HEK293 (cell line): ENCODE measurements around the gene CLEC16A.

Experiments
- CTCF ChIA-PET: fragments of 350-600 bp; formaldehyde crosslinking; extraction: SDS; loops from one replicate; lab custom pipeline; 2021; ENCODE audit warnings: antibody characterized with exemption; lab: Yijun Ruan, JAX
- POLR2A ChIA-PET: fragments of 300-600 bp; formaldehyde crosslinking; extraction: SDS; loops from one replicate; lab custom pipeline; 2020; ENCODE audit warnings: antibody characterized with exemption, inconsistent platforms; lab: Yijun Ruan, JAX
- H3K27ac ChIP-seq: fragments of 200-500 bp; sonication (Bioruptor generic); 2 replicates; pipeline ENCODE4 v1.5.1; 2014; ENCODE audit warnings: low read depth, low read length, control low read depth, inconsistent platforms; ENCODE audit errors: extremely low read depth
- H3K36me3 ChIP-seq, 2 experiments: fragments of 200-500 bp in 1 of 2; sonication (Bioruptor generic) in 1 of 2; 1 replicate in 1 of 2; 2 replicates in 1 of 2; pipeline ENCODE4 v1.5.1; 2014 to 2017; ENCODE audit warnings: inconsistent platforms in 2 of 2, low read length in 2 of 2; ENCODE audit not compliant: control insufficient read depth in 2 of 2, insufficient read depth in 1 of 2
- H3K4me1 ChIP-seq: fragments of 200-500 bp; sonication (Bioruptor generic); 2 replicates; pipeline ENCODE4 v1.5.1; 2014; ENCODE audit warnings: mild to moderate bottlenecking, low read length, inconsistent platforms; ENCODE audit not compliant: control insufficient read depth, insufficient read depth
- H3K4me3 ChIP-seq: 2 replicates; pipeline ENCODE4 v1.5.1; 2011; ENCODE audit warnings: low read depth, mild to moderate bottlenecking, control low read depth, low read length, moderate library complexity
- H3K9me3 ChIP-seq: fragments of 200-500 bp; sonication (Bioruptor generic); 2 replicates; pipeline ENCODE4 v1.5.1; 2014; ENCODE audit warnings: low read depth, low read length, inconsistent platforms; ENCODE audit not compliant: control insufficient read depth, insufficient read depth
- EGR2 ChIP-seq: fragments of 450-650 bp; formaldehyde crosslinking; IDR thresholded peaks from 2 replicates; pipeline ENCODE4 v1.5.1; 2016; ENCODE audit warnings: low read depth, missing biosample characterization, missing genetic modification characterization
- HOXC10 ChIP-seq: sonication (generic); formaldehyde crosslinking; IDR thresholded peaks from 2 replicates; pipeline ENCODE4 v1.8.1; 2023; ENCODE audit warnings: mild to moderate bottlenecking, missing genetic modification reagents
- KLF16 ChIP-seq: fragments of 450-650 bp; formaldehyde crosslinking; IDR thresholded peaks from 2 replicates; pipeline ENCODE4 v1.5.1; 2017; ENCODE audit warnings: missing biosample characterization, missing genetic modification characterization
- MZF1 ChIP-seq: fragments of 450-650 bp; formaldehyde crosslinking; IDR thresholded peaks from 2 replicates; pipeline ENCODE4 v1.5.1; 2017; ENCODE audit warnings: missing biosample characterization, missing genetic modification characterization, borderline replicate concordance
- SCRT1 ChIP-seq: fragments of 450-650 bp; formaldehyde crosslinking; IDR thresholded peaks from 2 replicates; pipeline ENCODE4 v1.5.1; 2016; ENCODE audit warnings: missing biosample characterization, missing genetic modification characterization, borderline replicate concordance
- ZBTB48 ChIP-seq: fragments of 450-650 bp; formaldehyde crosslinking; IDR thresholded peaks from 2 replicates; pipeline ENCODE4 v1.5.1; 2016; ENCODE audit warnings: missing biosample characterization, missing genetic modification characterization
- ZNF133 ChIP-seq: fragments of 450-650 bp; formaldehyde crosslinking; IDR thresholded peaks from 2 replicates; pipeline ENCODE4 v1.5.1; 2016; ENCODE audit warnings: missing biosample characterization, missing genetic modification characterization
- ZNF155 ChIP-seq: fragments of 450-650 bp; formaldehyde crosslinking; IDR thresholded peaks from 2 replicates; pipeline ENCODE4 v1.5.1; 2016; ENCODE audit warnings: missing biosample characterization, missing genetic modification characterization
- ZNF239 ChIP-seq: fragments of 450-650 bp; formaldehyde crosslinking; IDR thresholded peaks from 2 replicates; pipeline ENCODE4 v1.5.1; 2016; ENCODE audit warnings: missing biosample characterization, missing genetic modification characterization
- ZNF747 ChIP-seq: fragments of 450-650 bp; formaldehyde crosslinking; IDR thresholded peaks from 2 replicates; pipeline ENCODE4 v1.5.1; 2016; ENCODE audit warnings: missing biosample characterization, missing genetic modification characterization
- ZNF792 ChIP-seq: fragments of 450-650 bp; formaldehyde crosslinking; IDR thresholded peaks from 2 replicates; pipeline ENCODE4 v1.5.1; 2016; ENCODE audit warnings: missing biosample characterization, missing genetic modification characterization
- ZXDB ChIP-seq: fragments of 450-650 bp; formaldehyde crosslinking; IDR thresholded peaks from 2 replicates; pipeline ENCODE4 v1.5.1; 2016; ENCODE audit warnings: missing biosample characterization, missing genetic modification characterization
- TF ChIP-seq, protein P1 (sequence below): fragments of 450-650 bp; formaldehyde crosslinking; IDR thresholded peaks from 2 replicates; pipeline ENCODE4 v1.5.1; 2016; ENCODE audit warnings: missing biosample characterization, missing genetic modification characterization
- TF ChIP-seq, protein P2 (sequence below): fragments of 450-650 bp; formaldehyde crosslinking; IDR thresholded peaks from 2 replicates; pipeline ENCODE4 v1.5.1; 2017; ENCODE audit warnings: missing biosample characterization, missing genetic modification characterization
- TF ChIP-seq, protein P3 (sequence below): fragments of 450-650 bp; formaldehyde crosslinking; IDR thresholded peaks from 2 replicates; pipeline ENCODE4 v1.5.1; 2016; ENCODE audit warnings: missing biosample characterization, missing genetic modification characterization
- TF ChIP-seq, protein P4 (sequence below): fragments of 450-650 bp; formaldehyde crosslinking; IDR thresholded peaks from 2 replicates; pipeline ENCODE4 v1.5.1; 2016; ENCODE audit warnings: missing biosample characterization, missing genetic modification characterization
- TF ChIP-seq, protein P5 (sequence below): fragments of 450-650 bp; formaldehyde crosslinking; IDR thresholded peaks from 2 replicates; pipeline ENCODE4 v1.5.1; 2016; ENCODE audit warnings: missing biosample characterization, missing genetic modification characterization
- TF ChIP-seq, protein P6 (sequence below): fragments of 450-650 bp; formaldehyde crosslinking; IDR thresholded peaks from 2 replicates; pipeline ENCODE4 v1.5.1; 2017; ENCODE audit warnings: missing biosample characterization, missing genetic modification characterization
- TF ChIP-seq, protein P7 (sequence below): fragments of 450-650 bp; IDR thresholded peaks from 2 replicates; pipeline ENCODE4 v1.5.1; 2018; ENCODE audit warnings: missing biosample characterization, mild to moderate bottlenecking, missing genetic modification characterization

The CLEC16A gene

DNA sequence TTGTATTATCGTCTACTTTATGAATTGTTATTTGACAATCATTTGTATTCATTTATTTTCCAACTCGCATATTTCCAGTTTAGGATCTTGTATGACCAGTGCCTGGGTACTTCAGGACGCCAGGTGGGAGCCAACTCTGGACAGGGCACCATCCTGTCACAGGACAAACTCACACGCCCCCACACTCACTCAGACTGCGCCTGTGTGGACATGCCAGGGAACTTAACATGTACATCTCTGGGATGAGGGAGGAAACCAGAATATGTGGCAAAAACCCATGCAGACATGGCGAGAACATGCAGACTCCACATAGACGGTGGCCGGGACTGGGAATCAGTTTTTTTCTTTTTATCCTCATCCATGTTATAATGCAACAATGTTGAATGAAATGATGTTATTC is 68.5 kb downstream of the CLEC16A start (continued):
- TF ChIP-seq, protein P1, sequence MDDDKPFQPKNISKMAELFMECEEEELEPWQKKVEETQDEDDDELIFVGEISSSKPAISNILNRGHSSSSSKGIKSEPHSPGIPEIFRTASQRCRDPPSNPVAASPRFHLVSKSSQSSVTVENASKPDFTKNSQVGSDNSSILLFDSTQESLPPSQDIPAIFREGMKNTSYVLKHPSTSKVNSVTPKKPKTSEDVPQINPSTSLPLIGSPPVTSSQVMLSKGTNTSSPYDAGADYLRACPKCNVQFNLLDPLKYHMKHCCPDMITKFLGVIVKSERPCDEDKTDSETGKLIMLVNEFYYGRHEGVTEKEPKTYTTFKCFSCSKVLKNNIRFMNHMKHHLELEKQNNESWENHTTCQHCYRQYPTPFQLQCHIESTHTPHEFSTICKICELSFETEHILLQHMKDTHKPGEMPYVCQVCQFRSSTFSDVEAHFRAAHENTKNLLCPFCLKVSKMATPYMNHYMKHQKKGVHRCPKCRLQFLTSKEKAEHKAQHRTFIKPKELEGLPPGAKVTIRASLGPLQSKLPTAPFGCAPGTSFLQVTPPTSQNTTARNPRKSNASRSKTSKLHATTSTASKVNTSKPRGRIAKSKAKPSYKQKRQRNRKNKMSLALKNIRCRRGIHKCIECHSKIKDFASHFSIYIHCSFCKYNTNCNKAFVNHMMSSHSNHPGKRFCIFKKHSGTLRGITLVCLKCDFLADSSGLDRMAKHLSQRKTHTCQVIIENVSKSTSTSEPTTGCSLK (tag by site-specific recombination), result no peak
- TF ChIP-seq HOXC10, result no peak

DNA sequence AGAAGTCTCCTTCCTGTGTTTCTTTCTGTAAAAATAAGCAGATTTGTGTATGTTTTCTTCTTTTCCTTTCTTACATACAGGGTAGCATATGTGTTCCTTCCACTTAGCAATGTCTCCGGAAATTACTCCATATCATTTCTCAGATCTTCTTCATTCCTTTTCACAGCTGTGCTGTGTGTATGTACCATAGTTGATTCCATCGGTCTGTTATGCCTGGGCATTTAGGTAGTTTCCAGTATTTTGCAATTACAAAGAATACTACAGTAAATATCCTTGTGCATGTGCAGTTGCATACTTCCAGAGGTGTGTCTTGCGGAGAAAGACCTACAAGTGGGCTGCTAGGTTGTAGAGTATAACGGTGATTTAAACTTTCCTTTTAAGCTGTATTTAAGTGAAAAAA is 69.8 kb downstream of the CLEC16A start:
- H3K4me1 ChIP-seq, result peaks cover 2% of the 10 kb centered on the region; the same call in 1 of the 2 replicates
- ChIA-PET CTCF (interaction anchor here (0.6 kb wide), 2 partner anchors 234 to 710 kb away, joined by 3 to 4 read pairs; no protein-coding TSS in a partner anchor), POLR2A (no interaction called here)
- no peak overlapping the region for H3K27ac ChIP-seq
- no peaks in the 10 kb centered on the region for H3K9me3 ChIP-seq
- TF ChIP-seq, protein P2, sequence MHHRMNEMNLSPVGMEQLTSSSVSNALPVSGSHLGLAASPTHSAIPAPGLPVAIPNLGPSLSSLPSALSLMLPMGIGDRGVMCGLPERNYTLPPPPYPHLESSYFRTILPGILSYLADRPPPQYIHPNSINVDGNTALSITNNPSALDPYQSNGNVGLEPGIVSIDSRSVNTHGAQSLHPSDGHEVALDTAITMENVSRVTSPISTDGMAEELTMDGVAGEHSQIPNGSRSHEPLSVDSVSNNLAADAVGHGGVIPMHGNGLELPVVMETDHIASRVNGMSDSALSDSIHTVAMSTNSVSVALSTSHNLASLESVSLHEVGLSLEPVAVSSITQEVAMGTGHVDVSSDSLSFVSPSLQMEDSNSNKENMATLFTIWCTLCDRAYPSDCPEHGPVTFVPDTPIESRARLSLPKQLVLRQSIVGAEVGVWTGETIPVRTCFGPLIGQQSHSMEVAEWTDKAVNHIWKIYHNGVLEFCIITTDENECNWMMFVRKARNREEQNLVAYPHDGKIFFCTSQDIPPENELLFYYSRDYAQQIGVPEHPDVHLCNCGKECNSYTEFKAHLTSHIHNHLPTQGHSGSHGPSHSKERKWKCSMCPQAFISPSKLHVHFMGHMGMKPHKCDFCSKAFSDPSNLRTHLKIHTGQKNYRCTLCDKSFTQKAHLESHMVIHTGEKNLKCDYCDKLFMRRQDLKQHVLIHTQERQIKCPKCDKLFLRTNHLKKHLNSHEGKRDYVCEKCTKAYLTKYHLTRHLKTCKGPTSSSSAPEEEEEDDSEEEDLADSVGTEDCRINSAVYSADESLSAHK (tag by site-specific recombination), result no peak
- no peak for TF ChIP-seq ZBTB48 (tag by site-specific recombination)
- TF ChIP-seq, protein P3, sequence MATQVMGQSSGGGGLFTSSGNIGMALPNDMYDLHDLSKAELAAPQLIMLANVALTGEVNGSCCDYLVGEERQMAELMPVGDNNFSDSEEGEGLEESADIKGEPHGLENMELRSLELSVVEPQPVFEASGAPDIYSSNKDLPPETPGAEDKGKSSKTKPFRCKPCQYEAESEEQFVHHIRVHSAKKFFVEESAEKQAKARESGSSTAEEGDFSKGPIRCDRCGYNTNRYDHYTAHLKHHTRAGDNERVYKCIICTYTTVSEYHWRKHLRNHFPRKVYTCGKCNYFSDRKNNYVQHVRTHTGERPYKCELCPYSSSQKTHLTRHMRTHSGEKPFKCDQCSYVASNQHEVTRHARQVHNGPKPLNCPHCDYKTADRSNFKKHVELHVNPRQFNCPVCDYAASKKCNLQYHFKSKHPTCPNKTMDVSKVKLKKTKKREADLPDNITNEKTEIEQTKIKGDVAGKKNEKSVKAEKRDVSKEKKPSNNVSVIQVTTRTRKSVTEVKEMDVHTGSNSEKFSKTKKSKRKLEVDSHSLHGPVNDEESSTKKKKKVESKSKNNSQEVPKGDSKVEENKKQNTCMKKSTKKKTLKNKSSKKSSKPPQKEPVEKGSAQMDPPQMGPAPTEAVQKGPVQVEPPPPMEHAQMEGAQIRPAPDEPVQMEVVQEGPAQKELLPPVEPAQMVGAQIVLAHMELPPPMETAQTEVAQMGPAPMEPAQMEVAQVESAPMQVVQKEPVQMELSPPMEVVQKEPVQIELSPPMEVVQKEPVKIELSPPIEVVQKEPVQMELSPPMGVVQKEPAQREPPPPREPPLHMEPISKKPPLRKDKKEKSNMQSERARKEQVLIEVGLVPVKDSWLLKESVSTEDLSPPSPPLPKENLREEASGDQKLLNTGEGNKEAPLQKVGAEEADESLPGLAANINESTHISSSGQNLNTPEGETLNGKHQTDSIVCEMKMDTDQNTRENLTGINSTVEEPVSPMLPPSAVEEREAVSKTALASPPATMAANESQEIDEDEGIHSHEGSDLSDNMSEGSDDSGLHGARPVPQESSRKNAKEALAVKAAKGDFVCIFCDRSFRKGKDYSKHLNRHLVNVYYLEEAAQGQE (tag by site-specific recombination), result no peak
- no peak for TF ChIP-seq ZNF747 (tag by site-specific recombination)
- no peak for TF ChIP-seq EGR2 (tag by site-specific recombination)
- TF ChIP-seq ZXDB (tag by site-specific recombination), result no peak
- no peak for TF ChIP-seq ZNF133
- TF ChIP-seq ZNF239 (tag by site-specific recombination), result no peak
- TF ChIP-seq, protein P4, sequence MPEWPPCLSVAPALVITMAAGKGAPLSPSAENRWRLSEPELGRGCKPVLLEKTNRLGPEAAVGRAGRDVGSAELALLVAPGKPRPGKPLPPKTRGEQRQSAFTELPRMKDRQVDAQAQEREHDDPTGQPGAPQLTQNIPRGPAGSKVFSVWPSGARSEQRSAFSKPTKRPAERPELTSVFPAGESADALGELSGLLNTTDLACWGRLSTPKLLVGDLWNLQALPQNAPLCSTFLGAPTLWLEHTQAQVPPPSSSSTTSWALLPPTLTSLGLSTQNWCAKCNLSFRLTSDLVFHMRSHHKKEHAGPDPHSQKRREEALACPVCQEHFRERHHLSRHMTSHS (tag by site-specific recombination), result no peak
- TF ChIP-seq, protein P1 (tag by site-specific recombination), result no peak
- TF ChIP-seq, protein P5, sequence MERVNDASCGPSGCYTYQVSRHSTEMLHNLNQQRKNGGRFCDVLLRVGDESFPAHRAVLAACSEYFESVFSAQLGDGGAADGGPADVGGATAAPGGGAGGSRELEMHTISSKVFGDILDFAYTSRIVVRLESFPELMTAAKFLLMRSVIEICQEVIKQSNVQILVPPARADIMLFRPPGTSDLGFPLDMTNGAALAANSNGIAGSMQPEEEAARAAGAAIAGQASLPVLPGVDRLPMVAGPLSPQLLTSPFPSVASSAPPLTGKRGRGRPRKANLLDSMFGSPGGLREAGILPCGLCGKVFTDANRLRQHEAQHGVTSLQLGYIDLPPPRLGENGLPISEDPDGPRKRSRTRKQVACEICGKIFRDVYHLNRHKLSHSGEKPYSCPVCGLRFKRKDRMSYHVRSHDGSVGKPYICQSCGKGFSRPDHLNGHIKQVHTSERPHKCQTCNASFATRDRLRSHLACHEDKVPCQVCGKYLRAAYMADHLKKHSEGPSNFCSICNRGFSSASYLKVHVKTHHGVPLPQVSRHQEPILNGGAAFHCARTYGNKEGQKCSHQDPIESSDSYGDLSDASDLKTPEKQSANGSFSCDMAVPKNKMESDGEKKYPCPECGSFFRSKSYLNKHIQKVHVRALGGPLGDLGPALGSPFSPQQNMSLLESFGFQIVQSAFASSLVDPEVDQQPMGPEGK, result no peak
- TF ChIP-seq KLF16 (tag by site-specific recombination), result no peak
- TF ChIP-seq, protein P6, sequence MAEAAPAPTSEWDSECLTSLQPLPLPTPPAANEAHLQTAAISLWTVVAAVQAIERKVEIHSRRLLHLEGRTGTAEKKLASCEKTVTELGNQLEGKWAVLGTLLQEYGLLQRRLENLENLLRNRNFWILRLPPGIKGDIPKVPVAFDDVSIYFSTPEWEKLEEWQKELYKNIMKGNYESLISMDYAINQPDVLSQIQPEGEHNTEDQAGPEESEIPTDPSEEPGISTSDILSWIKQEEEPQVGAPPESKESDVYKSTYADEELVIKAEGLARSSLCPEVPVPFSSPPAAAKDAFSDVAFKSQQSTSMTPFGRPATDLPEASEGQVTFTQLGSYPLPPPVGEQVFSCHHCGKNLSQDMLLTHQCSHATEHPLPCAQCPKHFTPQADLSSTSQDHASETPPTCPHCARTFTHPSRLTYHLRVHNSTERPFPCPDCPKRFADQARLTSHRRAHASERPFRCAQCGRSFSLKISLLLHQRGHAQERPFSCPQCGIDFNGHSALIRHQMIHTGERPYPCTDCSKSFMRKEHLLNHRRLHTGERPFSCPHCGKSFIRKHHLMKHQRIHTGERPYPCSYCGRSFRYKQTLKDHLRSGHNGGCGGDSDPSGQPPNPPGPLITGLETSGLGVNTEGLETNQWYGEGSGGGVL (tag by site-specific recombination), result no peak
- no peak for TF ChIP-seq ZNF155 (tag by site-specific recombination)
- TF ChIP-seq MZF1 (tag by site-specific recombination), result no peak
- TF ChIP-seq, protein P7, sequence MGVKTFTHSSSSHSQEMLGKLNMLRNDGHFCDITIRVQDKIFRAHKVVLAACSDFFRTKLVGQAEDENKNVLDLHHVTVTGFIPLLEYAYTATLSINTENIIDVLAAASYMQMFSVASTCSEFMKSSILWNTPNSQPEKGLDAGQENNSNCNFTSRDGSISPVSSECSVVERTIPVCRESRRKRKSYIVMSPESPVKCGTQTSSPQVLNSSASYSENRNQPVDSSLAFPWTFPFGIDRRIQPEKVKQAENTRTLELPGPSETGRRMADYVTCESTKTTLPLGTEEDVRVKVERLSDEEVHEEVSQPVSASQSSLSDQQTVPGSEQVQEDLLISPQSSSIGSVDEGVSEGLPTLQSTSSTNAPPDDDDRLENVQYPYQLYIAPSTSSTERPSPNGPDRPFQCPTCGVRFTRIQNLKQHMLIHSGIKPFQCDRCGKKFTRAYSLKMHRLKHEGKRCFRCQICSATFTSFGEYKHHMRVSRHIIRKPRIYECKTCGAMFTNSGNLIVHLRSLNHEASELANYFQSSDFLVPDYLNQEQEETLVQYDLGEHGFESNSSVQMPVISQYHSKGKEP (tag by site-specific recombination), result no peak
- no peak for TF ChIP-seq SCRT1 (tag by site-specific recombination)
- TF ChIP-seq ZNF792 (tag by site-specific recombination), result no peak
- H3K4me3 ChIP-seq, result no peak overlapping the region
- H3K36me3 ChIP-seq, result peaks cover 0 to 3% of the 10 kb centered on the region in 2 experiments; a peak in 2 of 3 replicates
